NCI-H524 treated with DMSO at 0.1 percent for 48 hours (cell line): ENCODE results near the gene NBPF19.
"Not testable (repeated sequence)": the region's sequence is repeated elsewhere in the genome, so short reads cannot be mapped to it uniquely, and the experiment has no call there.

Experiments used
- DNase-seq: peaks from one replicate; lab custom pipeline; 2025; lab: John Stamatoyannopoulos, UW

The NBPF19 gene

DNA sequence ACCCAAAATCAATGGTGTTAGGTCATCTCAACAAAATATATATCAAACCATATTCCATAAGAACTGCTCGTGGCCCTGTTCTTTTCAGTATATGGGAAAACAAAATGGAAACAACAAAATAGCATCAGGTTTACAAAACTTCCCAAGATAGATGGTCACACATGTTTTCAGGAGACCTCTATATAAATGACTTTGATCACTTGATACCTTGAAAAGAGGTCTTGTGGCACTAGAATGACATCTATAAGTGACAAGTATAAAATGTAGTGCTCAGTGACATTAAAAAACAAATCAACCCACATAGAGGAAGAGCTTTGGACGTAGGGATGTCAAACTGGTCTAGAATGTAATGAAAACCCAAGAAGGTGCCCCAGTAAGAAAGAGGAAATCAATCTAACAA is at the start of gene NBPF19:
TSS of gene NBPF19 (plus strand) at position 301 of the 400 bp plus-strand sequence. CDS start 888 bp downstream, outside the sequence.
- not testable (repeated sequence) for DNase-seq

GRCh38 chr1:149428317-149428716 is 46.5 kb upstream of the NBPF19 start:
- not testable (repeated sequence) for DNase-seq

GRCh38 chr1:149445451-149445850 is 29.4 kb upstream of the NBPF19 start:
- not testable (repeated sequence) for DNase-seq

DNA sequence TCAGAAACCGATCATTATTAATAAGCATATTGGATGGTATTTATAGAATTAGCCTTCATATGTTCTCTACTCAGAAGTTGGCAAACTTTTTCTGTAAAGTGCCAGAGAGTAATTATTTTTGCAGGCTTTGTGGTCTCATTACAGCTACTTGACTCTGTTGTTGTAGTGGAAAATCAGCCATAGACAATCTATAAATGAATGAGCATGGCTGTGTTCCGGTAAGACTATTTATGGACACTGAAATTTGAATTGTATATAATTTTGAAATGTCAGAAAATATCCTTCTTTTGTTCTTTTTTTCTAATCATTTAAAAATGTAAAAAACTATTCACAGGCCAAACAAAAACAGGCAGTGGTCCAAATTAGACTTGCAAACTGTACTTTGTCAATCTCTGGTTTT is 22.6 kb upstream of the NBPF19 start:
- DNase-seq: not testable (repeated sequence)

DNA sequence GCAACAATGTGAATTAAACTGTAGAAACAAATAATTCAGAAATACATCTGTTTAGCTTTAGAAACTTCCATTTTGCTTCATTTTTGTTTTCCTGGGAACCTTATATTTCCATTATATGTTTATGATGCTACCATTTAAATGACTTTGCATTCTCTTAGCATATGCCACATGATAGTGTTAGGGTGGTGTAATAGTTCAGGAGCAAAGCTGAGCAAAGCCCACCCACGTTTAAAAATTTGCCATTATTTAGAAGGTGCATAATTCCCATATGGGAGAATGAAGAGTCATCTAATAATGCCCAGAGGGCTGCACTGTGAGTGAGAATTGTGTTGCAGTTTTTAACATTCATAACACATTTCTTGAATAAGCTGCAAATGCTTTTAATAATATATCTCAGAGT is 22.2 kb upstream of the NBPF19 start:
- not testable (repeated sequence) for DNase-seq

- not testable (repeated sequence) for DNase-seq
Measured at GRCh38 chr1:149558350-149558825, 83.5 kb downstream of the NBPF19 start.

- not testable (repeated sequence) for DNase-seq
Measured at GRCh38 chr1:149561806-149562205, 87.0 kb downstream of the NBPF19 start.

DNA sequence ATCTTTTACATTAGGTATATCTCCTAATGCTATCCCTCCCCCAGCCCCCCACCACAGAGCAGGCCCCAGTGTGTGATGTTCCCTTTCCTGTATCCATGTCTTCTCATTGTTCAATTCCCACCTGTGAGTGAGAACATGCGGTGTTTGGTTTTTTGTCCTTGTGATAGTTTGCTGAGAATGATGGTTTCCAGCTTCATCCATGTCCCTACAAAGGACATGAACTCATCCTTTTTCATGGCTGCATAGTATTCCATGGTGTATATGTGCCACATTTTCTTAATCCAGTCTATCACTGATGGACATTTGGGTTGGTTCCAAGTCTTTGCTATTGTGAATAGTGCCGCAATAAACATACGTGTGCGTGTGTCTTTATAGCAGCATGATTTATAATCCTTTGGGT is 90.6 kb downstream of the NBPF19 start:
- DNase-seq: not testable (repeated sequence)

GRCh38 chr1:149572763-149573162 is 97.9 kb downstream of the NBPF19 start:
- DNase-seq: not testable (repeated sequence)

GRCh38 chr1:149585592-149585991 is 110.7 kb downstream of the NBPF19 start:
- DNase-seq: not testable (repeated sequence)
